Tibial artery (tissue), 4 donors: ENCODE data around the gene AMBP.
"Not testable (repeated sequence)": the region's sequence is repeated elsewhere in the genome, so short reads cannot be mapped to it uniquely, and the experiment has no call there.

Experiments used
- DNase-seq, 2 donors: peaks; one replicate each; pipeline ENCODE4 v3.0.0-alpha.2; 2019
- H3K27ac ChIP-seq, 2 donors: fragments of 200-600 bp; sonication (generic) in 1 of 2; 1 replicate in 1 of 2; 2 replicates in 1 of 2; pipeline ENCODE4 v1.5.1; 2018 to 2019; ENCODE audit warnings: mild to moderate bottlenecking in 1 of 2
- H3K27me3 ChIP-seq, 2 donors: fragments of 200-600 bp; sonication (generic) in 1 of 2; one replicate each; pipeline versions ENCODE4 v1.5.1 to v1.6.0; 2016 to 2019
- H3K36me3 ChIP-seq, 3 donors: fragments of 200-600 bp; sonication (generic) in 2 of 3; one replicate each; pipeline ENCODE4 v1.5.1; 2016 to 2019; ENCODE audit warnings: mild to moderate bottlenecking in 2 of 3
- H3K4me1 ChIP-seq, 4 donors: fragments of 200-600 bp; sonication (generic) in 2 of 4; 1 replicate in 3 of 4; 2 replicates in 1 of 4; pipeline ENCODE4 v1.5.1; 2016 to 2019
- H3K4me3 ChIP-seq, 2 donors: fragments of 200-600 bp; sonication (generic) in 1 of 2; 1 replicate in 1 of 2; 2 replicates in 1 of 2; pipeline ENCODE4 v1.5.1; 2018 to 2019; ENCODE audit warnings: mild to moderate bottlenecking in 2 of 2
- H3K9me3 ChIP-seq, 3 donors: fragments of 200-600 bp; sonication (generic) in 1 of 3; one replicate each; pipeline ENCODE4 v1.5.1; 2016 to 2019
- CTCF ChIP-seq, 2 experiments: fragments of 200-600 bp in 1 of 2; fragments of 450-650 bp in 1 of 2; IDR thresholded peaks; one replicate each; pipeline ENCODE4 v1.5.1; 2017 to 2019; ENCODE audit warnings: antibody characterized with exemption in 2 of 2, mild to moderate bottlenecking in 1 of 2, moderate library complexity in 1 of 2
- intact Hi-C: fragments of 100-400 bp; cut with DNase I; formaldehyde crosslinking; loops from one replicate; pipeline ENCODE4 v1.15.0; 2023; ENCODE audit warnings: low total_unique reads

The AMBP gene

GRCh38 chr9:114083666-114084065, 5.6 kb upstream of the AMBP start:
- peaks cover 0 to 5% (median 2%) of the 10 kb centered on the region in 4 donors for H3K4me1 ChIP-seq
- no peaks in the 10 kb centered on the region for H3K27me3 ChIP-seq
- no peak overlapping the region for H3K27ac ChIP-seq
- no peaks in the 10 kb centered on the region for H3K36me3 ChIP-seq
- intact Hi-C loops = loop anchor here (10.0 kb wide), 1 partner anchor 201 kb away; no protein-coding TSS in a partner anchor
- H3K4me3 ChIP-seq = no peak overlapping the region
- no peak for DNase-seq
- H3K9me3 ChIP-seq = no peaks in the 10 kb centered on the region
- TF ChIP-seq CTCF (IDR thresholded peaks at IDR 0.05) = no peak

GRCh38 chr9:114082763-114083412, 4.8 kb upstream of the AMBP start:
- H3K9me3 ChIP-seq, H3K27ac ChIP-seq, H3K27me3 ChIP-seq, H3K4me3 ChIP-seq, H3K36me3 ChIP-seq, DNase-seq: not testable (repeated sequence)
- intact Hi-C loops = loop anchor here (10.0 kb wide), 1 partner anchor 202 kb away; no protein-coding TSS in a partner anchor
- peaks cover 0 to 11% (median 2%) of the 10 kb centered on the region in 4 donors for H3K4me1 ChIP-seq

DNA sequence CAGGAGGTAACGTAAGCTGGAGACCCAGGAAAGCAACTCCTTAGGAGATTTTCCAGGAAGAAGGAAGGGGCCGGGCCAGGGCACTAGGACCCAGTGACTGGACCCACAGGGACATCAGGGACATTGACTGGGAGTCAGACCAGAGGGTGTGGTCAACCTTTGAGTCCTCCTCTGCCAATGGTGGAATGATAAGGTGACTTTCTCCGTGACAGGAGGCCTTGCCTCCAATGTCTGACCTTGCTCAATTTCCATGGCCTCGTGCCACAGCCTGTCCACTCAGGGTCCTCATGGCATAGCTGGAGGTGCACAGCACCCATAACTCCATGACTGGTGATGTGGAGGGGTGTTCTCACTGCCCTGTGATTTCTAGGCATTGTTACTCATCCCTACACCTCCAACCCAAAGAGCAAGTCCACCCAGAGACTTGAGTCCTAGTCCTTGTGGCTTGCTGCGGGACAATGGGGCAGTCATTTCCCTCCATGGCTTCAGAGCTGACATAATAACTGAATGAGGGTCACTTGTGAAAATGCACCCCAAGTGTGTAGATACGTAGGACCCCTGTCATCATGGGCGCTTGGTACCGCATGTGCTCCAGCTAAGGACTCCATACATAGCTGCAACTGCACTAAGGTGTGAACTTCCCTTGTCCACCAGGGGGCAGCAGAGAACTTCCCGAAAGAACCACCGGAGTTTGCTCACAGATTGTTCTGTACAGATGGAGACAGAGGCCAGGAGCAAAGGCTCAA, 4.1 kb upstream of the AMBP start:
- Histone ChIP-seq H3K9me3 (no peaks in the 10 kb centered on the region), H3K4me3 (no peak overlapping the region), H3K36me3 (no peaks in the 10 kb centered on the region), H3K4me1 (peaks cover 0 to 13% (median 2%) of the 10 kb centered on the region in 4 donors), H3K27me3 (no peaks in the 10 kb centered on the region), H3K27ac (no peak overlapping the region)
- intact Hi-C loops = loop anchor here (10.0 kb wide), 1 partner anchor 203 kb away; no protein-coding TSS in a partner anchor
- TF ChIP-seq CTCF (IDR thresholded peaks at IDR 0.05) = peak; percentile 90 to 93
- peak; percentile 90 to 92 for DNase-seq

DNA sequence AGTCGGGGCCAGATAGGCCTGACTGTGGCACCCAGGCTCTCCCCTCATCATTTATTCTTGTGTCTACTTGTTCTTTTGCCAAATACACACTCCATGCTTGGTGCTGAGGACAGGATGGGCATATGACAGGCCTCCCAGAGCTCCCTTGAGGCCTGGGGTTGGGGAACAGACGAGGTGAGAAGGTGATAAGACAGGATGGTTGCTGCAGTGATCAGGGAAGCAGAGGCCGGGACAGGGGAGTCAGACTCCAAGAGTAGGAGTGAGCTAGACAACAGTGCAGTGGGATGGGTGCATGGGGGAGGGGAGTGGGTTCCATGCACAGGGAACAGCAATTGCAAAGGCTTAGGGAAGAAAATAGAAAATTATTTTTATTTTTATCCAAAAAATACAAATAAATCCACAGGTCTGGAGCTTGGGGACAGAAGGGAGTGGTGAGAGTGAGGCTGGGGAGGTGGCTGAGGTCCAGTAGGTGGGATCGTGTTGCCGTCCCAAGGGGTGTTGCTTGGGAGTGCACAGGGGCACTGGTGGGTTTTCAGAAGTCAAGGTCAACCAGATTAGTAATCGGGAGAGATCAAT, 3.4 kb upstream of the AMBP start:
- no peak for TF ChIP-seq CTCF (IDR thresholded peaks at IDR 0.05)
- H3K27ac ChIP-seq = no peak overlapping the region
- H3K4me1 ChIP-seq = peaks cover 0 to 13% (median 2%) of the 10 kb centered on the region in 4 donors
- intact Hi-C loops = loop anchor here (10.0 kb wide), 1 partner anchor 203 kb away; no protein-coding TSS in a partner anchor
- H3K36me3 ChIP-seq = no peaks in the 10 kb centered on the region
- no peak overlapping the region for H3K4me3 ChIP-seq
- H3K9me3 ChIP-seq = no peaks in the 10 kb centered on the region
- no peak for DNase-seq
- H3K27me3 ChIP-seq = no peaks in the 10 kb centered on the region

DNA sequence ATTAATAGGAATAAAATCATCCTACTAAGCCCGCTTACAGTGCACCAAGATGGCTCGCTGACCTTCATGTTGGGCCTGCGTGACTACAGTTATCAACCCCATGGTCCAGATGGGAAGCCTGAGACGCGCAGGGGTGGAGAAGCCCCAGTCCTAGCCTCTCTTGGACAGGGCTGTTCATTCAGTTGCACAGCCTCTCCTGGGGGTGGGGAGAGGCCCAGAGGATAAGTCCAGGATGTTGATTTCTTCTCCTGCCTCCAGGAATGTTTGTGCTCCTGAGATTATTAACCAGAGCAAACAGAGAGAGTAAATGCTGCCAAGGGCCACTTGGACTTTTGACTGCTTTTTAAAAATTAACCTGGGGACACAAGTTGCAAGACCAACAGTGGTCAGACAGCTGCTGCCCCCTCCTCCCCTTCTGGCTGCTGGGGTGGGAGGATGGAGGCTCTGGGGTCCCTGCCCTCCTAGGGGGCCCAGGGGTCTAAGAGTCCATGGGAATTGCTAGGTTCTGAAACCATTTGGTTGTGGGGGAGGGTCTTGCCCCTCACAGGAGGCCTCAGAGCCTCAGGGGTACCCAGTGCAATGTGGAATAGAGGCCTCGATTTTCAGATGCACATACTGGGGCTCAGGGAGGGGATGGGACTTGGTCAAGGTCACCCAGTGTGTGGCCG, 2.8 kb upstream of the AMBP start:
- Histone ChIP-seq H3K36me3 (no peaks in the 10 kb centered on the region), H3K27me3 (no peaks in the 10 kb centered on the region), H3K27ac (no peak overlapping the region), H3K4me3 (no peak overlapping the region), H3K9me3 (no peaks in the 10 kb centered on the region), H3K4me1 (peaks cover 0 to 13% (median 2%) of the 10 kb centered on the region in 4 donors)
- no peak for DNase-seq
- no peak for TF ChIP-seq CTCF (IDR thresholded peaks at IDR 0.05)
- intact Hi-C loops = loop anchor here (10.0 kb wide), 1 partner anchor 204 kb away; no protein-coding TSS in a partner anchor
